ENCODE results near the gene TP53.
A peak's percentile ranks its signal among the peaks of the same experiment; 100 is the strongest.

Gene TP53

GRCh38 chr17:7673239-7673638 lies 14.1 kb downstream of the TP53 start:
- TF ChIP-seq GATA1 (IDR thresholded peaks at IDR 0.05; ENCODE audit: low read depth, low read length) (no peak), POLR2A (IDR thresholded peaks at IDR 0.05; ENCODE audit: low read length) (no peak)
- peak; percentile 75 to 83 for DNase-seq

- TF ChIP-seq GATA1 (IDR thresholded peaks at IDR 0.05; ENCODE audit: low read depth, low read length) (no peak), POLR2A (IDR thresholded peaks at IDR 0.05; ENCODE audit: low read length) (no peak)
- no peak for DNase-seq
Measured at GRCh38 chr17:7668482-7668881, 18.8 kb downstream of the TP53 start.

GRCh38 chr17:7667656-7668406 lies 19.5 kb downstream of the TP53 start:
- no peak for TF ChIP-seq GATA1 (IDR thresholded peaks at IDR 0.05; ENCODE audit: low read depth, low read length)
- no peak for DNase-seq

GRCh38 chr17:7656958-7657609 lies 30.2 kb downstream of the TP53 start:
- TF ChIP-seq GATA1 (IDR thresholded peaks at IDR 0.05; ENCODE audit: low read depth, low read length) (no peak), POLR2A (IDR thresholded peaks at IDR 0.05; ENCODE audit: low read length) (no peak)
- DNase-seq: no peak

- TF ChIP-seq POLR2A (IDR thresholded peaks at IDR 0.05; ENCODE audit: low read length) (no peak), GATA1 (IDR thresholded peaks at IDR 0.05; ENCODE audit: low read depth, low read length) (no peak)
- DNase-seq: no peak
Measured at GRCh38 chr17:7655541-7655840, 31.8 kb downstream of the TP53 start.

- TF ChIP-seq POLR2A (IDR thresholded peaks at IDR 0.05; ENCODE audit: low read length) (no peak), GATA1 (IDR thresholded peaks at IDR 0.05; ENCODE audit: low read depth, low read length) (no peak)
- DNase-seq: no peak
Measured at GRCh38 chr17:7654832-7655540, 32.3 kb downstream of the TP53 start.

GRCh38 chr17:7652388-7653356 lies 34.6 kb downstream of the TP53 start:
- no peak for TF ChIP-seq GATA1 (IDR thresholded peaks at IDR 0.05; ENCODE audit: low read depth, low read length)
- TF ChIP-seq POLR2A (IDR thresholded peaks at IDR 0.05; ENCODE audit: low read length): no peak
- DNase-seq: peak in 1 of 2 experiments; percentile 45

- peak; percentile 60 to 66 for DNase-seq
- TF ChIP-seq GATA1 (IDR thresholded peaks at IDR 0.05; ENCODE audit: low read depth, low read length) (no peak), POLR2A (IDR thresholded peaks at IDR 0.05; ENCODE audit: low read length) (no peak)
Measured at GRCh38 chr17:7651665-7652387, 35.5 kb downstream of the TP53 start.

- TF ChIP-seq POLR2A (IDR thresholded peaks at IDR 0.05; ENCODE audit: low read length) (no peak), GATA1 (IDR thresholded peaks at IDR 0.05; ENCODE audit: low read depth, low read length) (no peak)
- DNase-seq: peak; percentile 60 to 66
Measured at GRCh38 chr17:7651097-7651664, 36.1 kb downstream of the TP53 start.

GRCh38 chr17:7650509-7651096 lies 36.7 kb downstream of the TP53 start, which contains the start of gene ATP1B2:
TSS of gene ATP1B2 (plus strand) at chr17:7650926. CDS start at chr17:7651519, 593 bp downstream.
- peak; percentile 97 to 100 for DNase-seq
- TF ChIP-seq GATA1 (IDR thresholded peaks at IDR 0.05; ENCODE audit: low read depth, low read length): peak; percentile 57
- TF ChIP-seq POLR2A (IDR thresholded peaks at IDR 0.05; ENCODE audit: low read length): peak; percentile 77

GRCh38 chr17:7647018-7647417 lies 40.3 kb downstream of the TP53 start:
- peak; percentile 36 to 62 for DNase-seq
- TF ChIP-seq POLR2A (IDR thresholded peaks at IDR 0.05; ENCODE audit: low read length) (no peak), GATA1 (IDR thresholded peaks at IDR 0.05; ENCODE audit: low read depth, low read length) (no peak)

GRCh38 chr17:7646457-7646856 lies 40.8 kb downstream of the TP53 start:
- DNase-seq: no peak
- TF ChIP-seq GATA1 (IDR thresholded peaks at IDR 0.05; ENCODE audit: low read depth, low read length): no peak
- TF ChIP-seq POLR2A (IDR thresholded peaks at IDR 0.05; ENCODE audit: low read length): no peak
